GM12872 (cell line): ENCODE results near the gene AAK1.

Source experiments
- CTCF ChIP-seq: IDR thresholded peaks from 3 replicates; pipeline ENCODE4 v1.5.1; 2011; ENCODE audit warnings: low read depth, mild to moderate bottlenecking, low read length, moderate library complexity; ENCODE audit not compliant: insufficient read depth

The AAK1 gene

GRCh38 chr2:69589973-69590652 is 53.4 kb downstream of the AAK1 start:
- TF ChIP-seq CTCF, result no peak

GRCh38 chr2:69588945-69589344 is 54.6 kb downstream of the AAK1 start:
- TF ChIP-seq CTCF, result no peak

- TF ChIP-seq CTCF, result no peak
Measured at GRCh38 chr2:69588403-69588802, 55.1 kb downstream of the AAK1 start.

GRCh38 chr2:69585855-69586555 is 57.5 kb downstream of the AAK1 start:
- no peak for TF ChIP-seq CTCF

- no peak for TF ChIP-seq CTCF
Measured at GRCh38 chr2:69584127-69584889, 59.2 kb downstream of the AAK1 start.

GRCh38 chr2:69583321-69583833 is 60.2 kb downstream of the AAK1 start:
- TF ChIP-seq CTCF, result no peak

- no peak for TF ChIP-seq CTCF
Measured at GRCh38 chr2:69582582-69583176, 60.9 kb downstream of the AAK1 start.
